GM03348 (cell line): ENCODE results near the gene COL19A1.

ENCODE experiments used
- DNase-seq: peaks from one replicate; pipeline ENCODE4 v3.0.0; 2012; ENCODE audit warnings: low spot score

Gene COL19A1

GRCh38 chr6:70125602-70126001 is 259.2 kb downstream of the COL19A1 start:
- no peak for DNase-seq

GRCh38 chr6:70129341-70129740 is 263.0 kb downstream of the COL19A1 start:
- DNase-seq, result no peak

- DNase-seq, result no peak
These were observed 264.5 kb downstream of the COL19A1 start for GRCh38 chr6:70130865-70131264.

- no peak for DNase-seq
These were observed 265.2 kb downstream of the COL19A1 start for GRCh38 chr6:70131528-70131927.

GRCh38 chr6:70133246-70133645 is 266.9 kb downstream of the COL19A1 start:
- no peak for DNase-seq

- no peak for DNase-seq
These were observed 268.2 kb downstream of the COL19A1 start for GRCh38 chr6:70134542-70134941.

- DNase-seq, result no peak
These were observed 269.1 kb downstream of the COL19A1 start for GRCh38 chr6:70135219-70136160.

GRCh38 chr6:70136996-70137395 is 270.6 kb downstream of the COL19A1 start:
- no peak for DNase-seq

- no peak for DNase-seq
These were observed 274.1 kb downstream of the COL19A1 start for GRCh38 chr6:70140496-70140895.

GRCh38 chr6:70142034-70142433 is 275.7 kb downstream of the COL19A1 start:
- no peak for DNase-seq

GRCh38 chr6:70145178-70145577 is 278.8 kb downstream of the COL19A1 start:
- no peak for DNase-seq

GRCh38 chr6:70149209-70149788 is 282.9 kb downstream of the COL19A1 start:
- no peak for DNase-seq

GRCh38 chr6:70150521-70150920 is 284.2 kb downstream of the COL19A1 start:
- DNase-seq, result no peak

GRCh38 chr6:70151616-70152015 is 285.3 kb downstream of the COL19A1 start:
- DNase-seq, result no peak

- DNase-seq, result no peak
These were observed 286.4 kb downstream of the COL19A1 start for GRCh38 chr6:70152786-70153185.

- DNase-seq, result no peak
These were observed 290.7 kb downstream of the COL19A1 start for GRCh38 chr6:70157086-70157485.

- DNase-seq, result no peak
These were observed 293.9 kb downstream of the COL19A1 start for GRCh38 chr6:70160276-70160675.

- DNase-seq, result no peak
These were observed 296.6 kb downstream of the COL19A1 start for GRCh38 chr6:70162972-70163371.

GRCh38 chr6:70163795-70164194 is 297.4 kb downstream of the COL19A1 start:
- no peak for DNase-seq

- DNase-seq, result no peak
These were observed 298.2 kb downstream of the COL19A1 start for GRCh38 chr6:70164556-70164955.

GRCh38 chr6:70166088-70166958 is 300.0 kb downstream of the COL19A1 start:
- peak; percentile 78 for DNase-seq

GRCh38 chr6:70168681-70169377 is 302.5 kb downstream of the COL19A1 start:
- DNase-seq, result no peak
